ENCODE measurements around the gene KCNMB4.

DNA sequence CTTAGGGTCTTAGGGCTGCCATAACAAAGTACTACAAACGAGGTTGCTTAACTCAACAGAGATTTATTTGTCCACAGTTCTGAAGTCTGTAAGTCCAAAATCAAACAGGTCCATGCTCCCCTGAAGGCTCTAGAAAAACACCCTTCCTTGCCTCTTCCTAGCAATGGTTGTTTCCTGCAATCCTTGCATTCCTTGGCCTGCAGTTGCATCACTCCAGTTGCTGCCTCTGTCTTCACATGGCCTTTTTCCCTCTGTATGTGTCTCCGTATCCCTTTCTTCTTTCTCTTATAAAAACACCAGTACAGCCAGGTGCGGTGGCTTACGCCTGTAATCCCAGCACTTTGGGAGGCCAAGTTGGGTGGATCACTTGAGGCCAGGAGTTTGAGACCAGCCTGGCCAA lies 17.4 kb downstream of the KCNMB4 start:
- TF ChIP-seq, protein P1, sequence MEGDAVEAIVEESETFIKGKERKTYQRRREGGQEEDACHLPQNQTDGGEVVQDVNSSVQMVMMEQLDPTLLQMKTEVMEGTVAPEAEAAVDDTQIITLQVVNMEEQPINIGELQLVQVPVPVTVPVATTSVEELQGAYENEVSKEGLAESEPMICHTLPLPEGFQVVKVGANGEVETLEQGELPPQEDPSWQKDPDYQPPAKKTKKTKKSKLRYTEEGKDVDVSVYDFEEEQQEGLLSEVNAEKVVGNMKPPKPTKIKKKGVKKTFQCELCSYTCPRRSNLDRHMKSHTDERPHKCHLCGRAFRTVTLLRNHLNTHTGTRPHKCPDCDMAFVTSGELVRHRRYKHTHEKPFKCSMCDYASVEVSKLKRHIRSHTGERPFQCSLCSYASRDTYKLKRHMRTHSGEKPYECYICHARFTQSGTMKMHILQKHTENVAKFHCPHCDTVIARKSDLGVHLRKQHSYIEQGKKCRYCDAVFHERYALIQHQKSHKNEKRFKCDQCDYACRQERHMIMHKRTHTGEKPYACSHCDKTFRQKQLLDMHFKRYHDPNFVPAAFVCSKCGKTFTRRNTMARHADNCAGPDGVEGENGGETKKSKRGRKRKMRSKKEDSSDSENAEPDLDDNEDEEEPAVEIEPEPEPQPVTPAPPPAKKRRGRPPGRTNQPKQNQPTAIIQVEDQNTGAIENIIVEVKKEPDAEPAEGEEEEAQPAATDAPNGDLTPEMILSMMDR (conservative IDR thresholded peaks at IDR 0.05 in 1 of 2, IDR thresholded peaks at IDR 0.05 in 1 of 2; ENCODE audit: extremely low read depth in 1 of 2, insufficient read depth in 1 of 2, low read depth in 1 of 2, low read length in 2 of 2), result no peak
- no peak for TF ChIP-seq EZH2 (IDR thresholded peaks at IDR 0.05; ENCODE audit: borderline replicate concordance, low read length)

Data from mammary epithelial cell (primary cell).